GM19463 (cell line): ENCODE results near the gene RAB11FIP5.
"Not testable (repeated sequence)": the region's sequence is repeated elsewhere in the genome, so short reads cannot be mapped to it uniquely, and the experiment has no call there.

ENCODE experiments used
- ATAC-seq: cut with Tn5 transposase; IDR thresholded peaks from one replicate; pipeline ENCODE4 v1.9.1; 2021; ENCODE audit warnings: mild to moderate bottlenecking, moderate library complexity; ENCODE audit not compliant: unreplicated experiment

The RAB11FIP5 gene, protein sequence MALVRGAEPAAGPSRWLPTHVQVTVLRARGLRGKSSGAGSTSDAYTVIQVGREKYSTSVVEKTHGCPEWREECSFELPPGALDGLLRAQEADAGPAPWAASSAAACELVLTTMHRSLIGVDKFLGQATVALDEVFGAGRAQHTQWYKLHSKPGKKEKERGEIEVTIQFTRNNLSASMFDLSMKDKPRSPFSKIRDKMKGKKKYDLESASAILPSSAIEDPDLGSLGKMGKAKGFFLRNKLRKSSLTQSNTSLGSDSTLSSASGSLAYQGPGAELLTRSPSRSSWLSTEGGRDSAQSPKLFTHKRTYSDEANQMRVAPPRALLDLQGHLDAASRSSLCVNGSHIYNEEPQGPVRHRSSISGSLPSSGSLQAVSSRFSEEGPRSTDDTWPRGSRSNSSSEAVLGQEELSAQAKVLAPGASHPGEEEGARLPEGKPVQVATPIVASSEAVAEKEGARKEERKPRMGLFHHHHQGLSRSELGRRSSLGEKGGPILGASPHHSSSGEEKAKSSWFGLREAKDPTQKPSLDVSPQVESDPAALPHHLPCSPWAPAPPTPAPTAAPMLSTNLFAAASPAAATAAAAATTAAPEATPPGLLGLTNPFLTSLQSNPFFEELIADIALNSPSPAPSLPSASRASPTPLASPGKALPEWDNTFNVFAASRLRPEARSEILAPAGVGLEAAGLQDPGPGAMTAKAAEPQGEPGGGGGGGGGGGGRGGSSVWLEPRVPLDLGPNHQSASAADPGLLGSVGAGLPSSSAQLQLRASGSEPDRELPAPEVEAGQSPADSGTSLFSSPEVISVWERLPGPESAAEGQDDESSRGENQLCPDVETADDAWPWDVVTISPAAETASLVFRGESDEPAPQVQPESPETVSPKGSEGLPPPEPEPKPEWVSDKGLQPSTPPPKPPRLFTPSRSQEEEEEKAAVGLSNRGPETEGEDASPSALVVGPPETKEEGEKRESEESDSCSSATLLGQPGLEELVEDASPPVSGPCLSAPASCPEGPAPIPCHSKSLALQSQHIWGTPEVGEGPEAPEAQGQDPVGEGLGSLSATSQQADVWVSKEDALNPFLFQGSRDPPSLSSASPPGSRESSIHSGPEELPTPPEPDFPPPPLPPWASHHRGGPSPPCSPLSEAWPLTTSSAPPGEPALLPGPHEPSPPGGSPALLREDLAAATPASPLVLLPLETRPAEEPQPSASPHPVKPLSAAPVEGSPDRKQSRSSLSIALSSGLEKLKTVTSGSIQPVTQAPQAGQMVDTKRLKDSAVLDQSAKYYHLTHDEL (N-terminal part only)

DNA sequence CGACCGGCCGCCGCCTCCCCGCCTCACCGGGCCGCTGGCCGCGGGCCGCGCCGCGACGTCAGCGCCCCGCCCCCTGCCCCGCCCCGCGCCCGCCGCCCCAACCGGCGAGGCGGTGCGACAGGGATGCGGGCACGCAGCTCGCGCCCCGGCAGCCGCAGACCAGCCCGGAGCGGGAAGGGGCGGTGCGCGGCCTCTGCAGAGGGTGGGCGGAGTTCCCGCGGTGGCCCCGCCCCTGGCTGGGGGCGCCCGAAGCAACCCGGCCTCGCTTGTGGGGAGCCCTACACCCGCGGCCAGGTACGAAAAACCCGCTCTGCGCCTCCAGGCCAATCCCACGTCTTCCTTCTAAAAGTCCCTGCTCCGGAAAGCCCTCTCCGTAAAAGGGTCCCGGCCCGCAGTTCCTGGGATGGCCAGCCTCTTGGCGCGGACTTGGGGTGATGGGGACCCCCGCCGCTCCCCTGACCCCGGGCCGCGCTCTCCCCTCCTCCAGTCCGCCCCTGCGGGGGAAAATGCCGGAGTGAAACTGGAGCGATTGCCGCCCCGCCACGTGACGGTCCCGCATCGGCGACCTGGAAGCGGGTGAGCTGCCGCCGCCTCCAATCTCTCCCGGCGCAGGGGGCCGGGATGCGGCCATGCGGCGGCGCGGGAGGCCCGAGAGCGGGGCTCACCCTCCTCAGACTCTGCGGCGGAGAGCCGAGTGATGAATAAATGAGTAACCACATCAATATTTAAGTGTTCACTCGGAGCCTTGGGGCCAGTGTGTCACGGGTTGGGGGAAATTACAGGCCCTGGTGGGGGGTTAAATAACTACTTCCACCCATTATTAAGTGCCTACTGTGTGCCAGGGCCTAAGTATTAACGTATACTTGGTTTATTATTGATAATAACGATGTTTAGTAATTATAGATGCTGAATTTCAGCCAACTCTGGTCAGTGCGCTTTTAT lies at the start of gene RAB11FIP5:
TSS of gene RAB11FIP5 (minus strand) at position 36 of the 942 bp plus-strand sequence. CDS start 171 bp downstream, outside the sequence.
- peak; percentile 84 for ATAC-seq

DNA sequence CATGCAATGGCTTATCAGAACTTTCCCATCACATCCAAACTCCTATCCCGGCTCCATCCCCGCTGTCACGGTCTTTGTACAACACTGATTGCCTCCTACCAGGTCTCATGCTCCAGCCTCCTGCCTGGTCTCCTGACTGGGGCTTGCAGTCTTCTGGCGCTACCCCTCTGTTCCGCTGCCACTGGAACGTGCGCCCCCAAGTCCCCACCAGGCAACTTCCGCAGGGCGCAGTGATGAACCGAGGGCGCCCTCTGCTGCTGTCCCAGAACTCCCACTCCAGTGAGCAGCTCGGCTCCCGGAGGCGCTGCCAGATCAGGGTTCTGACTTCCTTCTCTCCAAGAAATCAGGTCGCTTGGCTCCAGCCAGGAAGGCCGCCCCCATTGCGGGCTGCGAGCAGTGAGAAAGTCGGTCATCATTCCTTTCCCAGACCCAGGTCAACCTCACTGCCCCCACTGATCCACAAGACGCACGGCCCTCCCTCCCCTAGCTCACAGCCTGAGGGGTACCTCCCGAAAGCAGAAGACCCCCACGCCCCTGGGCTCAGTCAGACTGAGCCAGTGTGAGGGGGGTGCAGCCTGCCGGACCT lies 43.9 kb upstream of the RAB11FIP5 start:
- no peak for ATAC-seq

GRCh38 chr2:73142937-73143336 lies 30.2 kb upstream of the RAB11FIP5 start:
- ATAC-seq = no peak

DNA sequence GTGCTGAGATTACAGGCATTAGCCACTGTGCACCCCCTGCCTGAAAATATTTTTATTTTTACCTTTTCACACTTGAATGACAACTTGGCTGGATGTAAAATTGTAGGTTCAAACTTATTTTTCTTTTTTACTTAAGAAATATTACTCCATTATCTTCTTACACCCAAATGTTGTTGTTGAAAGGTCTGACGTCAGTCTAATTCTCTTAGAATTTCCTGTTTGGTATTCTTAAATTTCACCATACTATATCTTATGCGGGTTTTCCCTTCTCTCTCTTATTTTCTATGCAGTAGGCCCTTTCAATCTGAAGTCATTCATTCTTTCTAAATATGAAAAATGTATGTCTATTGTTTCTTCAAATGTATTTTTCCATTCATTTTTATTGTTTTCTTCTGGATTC lies 29.1 kb upstream of the RAB11FIP5 start:
- no peak for ATAC-seq

DNA sequence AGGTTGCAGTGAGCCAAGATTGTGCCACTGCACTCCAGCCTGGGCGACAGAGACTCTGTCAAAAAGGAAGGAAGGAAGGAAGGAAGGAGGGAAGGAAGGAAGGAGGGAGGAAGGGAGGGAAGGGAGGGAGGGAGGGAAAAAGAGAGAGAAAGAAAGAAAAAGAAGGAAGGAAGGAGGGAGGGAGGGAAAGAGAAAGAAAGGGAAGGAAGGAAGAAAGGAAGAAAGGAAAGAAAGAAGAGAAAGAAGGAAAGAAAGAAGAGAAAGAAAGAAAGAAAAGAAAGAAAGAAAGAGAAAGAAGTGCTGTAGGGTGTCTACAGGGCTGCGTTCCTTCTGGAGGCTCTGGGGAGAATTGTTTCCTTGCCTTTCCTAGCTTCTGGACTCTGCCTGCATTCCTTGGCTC lies 22.5 kb upstream of the RAB11FIP5 start:
- ATAC-seq = no peak

GRCh38 chr2:73134471-73134870 lies 21.7 kb upstream of the RAB11FIP5 start:
- no peak for ATAC-seq

DNA sequence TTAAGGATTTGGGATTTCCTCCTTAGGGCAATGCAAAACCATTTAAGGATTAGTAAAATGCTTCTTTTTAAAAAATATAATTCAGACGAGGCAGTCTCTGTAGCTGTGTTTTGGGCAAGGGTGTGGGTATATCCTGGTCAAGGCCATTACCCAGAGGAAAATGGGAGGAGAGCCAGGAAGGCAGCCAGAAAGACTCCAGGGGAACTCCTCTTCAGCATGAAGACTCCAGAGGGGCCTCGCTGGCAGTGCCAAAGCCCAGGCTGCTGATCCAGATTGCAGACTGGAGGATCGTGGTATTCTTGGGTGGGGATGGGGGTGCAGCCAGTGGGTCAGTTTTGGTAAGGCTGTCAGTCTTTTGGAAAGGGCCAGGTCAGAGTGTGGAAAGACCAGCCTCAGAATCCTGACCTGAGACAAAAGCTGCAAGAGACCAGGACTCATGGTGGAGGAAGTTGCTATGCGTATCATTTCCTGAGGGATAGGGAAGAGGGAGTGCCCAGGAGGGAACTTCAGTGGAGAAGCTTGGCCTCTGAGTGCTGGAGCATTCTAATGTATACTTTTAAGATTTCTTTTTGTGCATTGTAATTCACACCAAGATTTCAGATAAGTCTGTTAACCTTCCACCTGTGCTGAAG lies 20.9 kb upstream of the RAB11FIP5 start:
- no peak for ATAC-seq

DNA sequence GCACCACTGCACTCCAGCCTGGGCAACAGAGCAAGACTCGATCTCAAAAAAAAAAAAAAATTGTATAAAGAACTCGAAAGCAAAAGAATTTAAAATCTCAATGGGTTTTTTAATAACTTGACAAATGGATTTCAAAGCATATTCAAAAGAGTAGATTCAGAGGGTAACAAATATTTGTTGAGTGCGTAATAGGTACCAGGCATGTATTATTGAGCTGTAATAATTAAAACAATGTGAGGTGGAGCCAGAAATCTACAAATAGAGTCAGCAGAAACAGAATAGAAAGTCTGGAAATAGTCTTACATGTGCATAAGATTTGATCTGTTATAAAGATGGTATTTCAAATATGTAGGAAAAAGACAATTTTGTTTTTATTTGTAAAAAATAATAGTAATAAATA lies 19.1 kb upstream of the RAB11FIP5 start:
- no peak for ATAC-seq

GRCh38 chr2:73130790-73131189 lies 18.0 kb upstream of the RAB11FIP5 start:
- no peak for ATAC-seq

GRCh38 chr2:73128841-73129535 lies 16.2 kb upstream of the RAB11FIP5 start:
- no peak for ATAC-seq

DNA sequence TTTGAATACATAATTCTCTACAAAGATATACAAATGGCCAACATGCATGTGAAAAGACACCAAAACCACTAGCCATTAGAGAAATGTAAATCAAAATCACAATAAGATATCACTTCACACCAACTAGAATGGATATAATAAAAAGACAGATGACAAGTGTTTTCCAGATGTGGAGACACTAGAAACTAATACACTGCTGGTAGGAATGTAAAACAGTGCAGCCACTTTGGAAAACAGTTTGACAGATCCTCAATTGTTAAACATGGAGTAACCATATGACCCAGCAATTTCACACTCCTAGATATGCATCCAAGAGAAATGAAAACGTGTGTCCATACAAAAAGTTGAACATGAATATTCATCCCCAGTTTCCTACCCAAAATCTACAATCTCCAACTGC lies 9.8 kb upstream of the RAB11FIP5 start:
- no peak for ATAC-seq

DNA sequence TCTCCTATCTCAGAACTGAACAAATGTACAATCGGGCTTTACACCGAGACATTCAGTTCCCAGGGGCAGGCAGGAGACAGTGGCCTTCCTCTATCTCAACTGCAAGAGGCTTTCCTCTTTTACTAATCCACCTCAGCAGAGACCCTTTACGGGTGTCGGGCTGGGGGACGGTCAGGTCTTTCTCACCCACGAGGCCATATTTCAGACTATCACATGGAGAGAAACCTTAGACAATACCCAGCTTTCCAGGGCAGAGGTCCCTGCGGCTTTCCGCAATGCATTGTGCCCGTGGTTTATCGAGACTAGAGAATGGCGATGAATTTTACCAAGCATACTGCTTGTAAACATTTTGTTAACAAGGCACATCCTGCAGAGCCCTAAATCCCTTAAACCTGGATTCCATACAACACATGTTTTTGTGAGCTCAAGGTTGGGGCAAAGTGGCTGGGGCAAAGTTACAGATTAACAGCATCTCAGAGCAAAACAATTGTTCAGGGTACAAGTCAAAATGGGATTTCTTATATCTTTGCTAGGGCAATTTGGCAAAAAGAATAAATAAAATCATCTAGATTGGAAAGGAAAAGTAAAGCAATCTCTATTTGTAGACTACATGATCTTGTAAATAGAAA lies 7.0 kb upstream of the RAB11FIP5 start:
- not testable (repeated sequence) for ATAC-seq

DNA sequence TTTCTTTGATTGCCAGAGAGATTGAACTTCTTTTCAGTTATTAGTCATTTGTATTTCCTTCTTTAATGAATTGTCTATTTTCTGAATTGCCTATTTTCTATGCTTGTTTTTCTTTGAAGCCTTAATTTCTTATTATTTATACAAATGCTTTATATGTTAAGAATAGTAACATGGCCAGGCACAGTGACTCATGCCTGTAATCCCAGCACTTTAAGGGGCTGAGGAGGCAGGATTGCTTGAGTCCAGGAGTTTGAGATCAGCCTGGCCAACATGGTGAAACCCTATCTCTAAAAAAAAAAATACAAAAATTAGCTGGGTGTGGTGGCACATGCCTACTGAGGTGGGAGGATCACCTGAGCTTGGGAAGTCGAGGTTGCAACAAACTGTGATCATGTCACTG lies 4.7 kb upstream of the RAB11FIP5 start:
- no peak for ATAC-seq

DNA sequence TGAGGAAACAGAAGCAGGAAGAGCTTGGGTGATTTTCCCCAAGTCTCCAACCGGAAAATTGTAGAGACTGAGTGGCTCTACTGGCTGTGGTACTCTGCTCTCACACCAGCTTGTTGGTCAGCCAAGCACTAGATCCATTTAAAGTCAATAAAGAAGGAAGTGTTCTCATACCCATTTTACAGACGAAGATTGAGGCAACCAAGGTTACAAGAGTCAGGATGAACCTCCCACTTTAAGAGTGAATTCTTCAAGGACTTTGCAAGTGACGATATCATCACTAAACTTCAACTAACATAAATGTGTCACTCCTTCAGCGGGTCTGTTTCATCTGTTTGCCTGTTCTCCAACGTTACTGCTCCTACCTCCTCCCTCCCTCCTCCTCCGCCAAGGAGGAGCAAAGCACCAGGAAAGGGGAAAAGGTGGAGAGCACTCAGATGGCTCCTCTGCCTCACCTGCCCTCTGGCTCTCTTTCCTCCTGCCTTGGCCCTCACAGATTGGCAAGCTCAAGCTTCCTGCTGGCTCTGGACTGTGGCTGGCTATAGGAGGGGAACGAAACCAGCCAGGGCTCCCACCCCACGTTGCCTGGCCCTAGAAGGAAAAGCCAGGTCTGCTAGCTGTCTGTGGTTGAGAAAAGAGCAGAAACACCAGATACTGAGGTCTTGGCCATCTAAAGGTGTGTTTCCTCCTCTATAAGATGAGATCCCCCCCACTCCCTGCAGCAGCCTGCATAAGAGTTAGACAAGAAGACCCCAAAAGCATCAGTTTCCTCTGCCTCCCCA lies 3.6 kb upstream of the RAB11FIP5 start:
- ATAC-seq = no peak

DNA sequence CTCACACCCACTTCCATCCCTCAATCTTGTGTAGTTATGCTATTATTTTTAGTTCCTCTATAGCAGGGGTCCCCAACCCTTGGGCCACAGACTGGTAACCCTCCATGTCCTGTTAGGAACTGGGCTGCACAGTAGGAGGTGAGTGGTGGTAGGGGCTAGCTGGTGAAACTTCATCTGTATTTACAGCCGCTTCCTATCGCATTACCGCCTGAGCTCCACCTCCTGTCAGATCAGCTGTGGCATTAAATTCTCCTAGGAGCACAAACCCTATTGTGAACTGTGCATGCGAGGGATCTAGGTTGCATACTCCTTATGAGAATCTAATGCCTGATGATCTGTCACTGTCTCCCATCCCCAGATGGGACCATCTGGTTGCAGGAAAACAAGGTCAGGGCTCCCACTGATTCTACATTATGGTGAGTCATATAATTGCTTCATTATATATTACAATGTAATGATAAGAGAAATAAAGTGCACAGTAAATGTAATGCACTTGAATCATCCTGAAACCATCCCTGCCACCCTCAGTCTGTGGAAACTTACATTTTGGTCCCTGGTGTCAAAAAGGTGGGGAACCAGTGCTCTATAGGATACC lies 1.6 kb upstream of the RAB11FIP5 start:
- ATAC-seq = no peak

GRCh38 chr2:73112026-73112912 lies 479 bp downstream of the RAB11FIP5 start:
- peak; percentile 13 for ATAC-seq
